Fibroblast of lung (primary cell): ENCODE data around the gene ZNF469. TPM values are rescaled to one million over a fixed set of nuclear protein-coding genes. Genes with fewer than 3 reads are reported as not detected.

Source experiments
- DNase-seq, 2 donors: peaks; one replicate each; pipeline versions ENCODE4 v3.0.0 to v3.0.0-alpha.2; 2010; ENCODE audit warnings: low read depth in 2 of 2
- H2AFZ ChIP-seq: 2 replicates; pipeline ENCODE4 v1.5.1; 2012; ENCODE audit warnings: low read length, control low read depth, inconsistent platforms
- H3K27ac ChIP-seq: 2 replicates; pipeline ENCODE4 v1.5.1; 2011; ENCODE audit warnings: low read length, control low read depth; ENCODE audit not compliant: insufficient read depth
- H3K27me3 ChIP-seq: 2 replicates; pipeline ENCODE4 v1.5.1; 2011; ENCODE audit warnings: mild to moderate bottlenecking, low read length; ENCODE audit not compliant: control insufficient read depth, insufficient read depth
- H3K36me3 ChIP-seq: 2 replicates; pipeline ENCODE4 v1.5.1; 2011; ENCODE audit warnings: low read length; ENCODE audit not compliant: control insufficient read depth, insufficient read depth
- H3K4me1 ChIP-seq: 2 replicates; pipeline ENCODE4 v1.5.1; 2011; ENCODE audit warnings: low read length; ENCODE audit not compliant: control insufficient read depth, insufficient read depth; ENCODE audit errors: extremely low read depth
- H3K4me2 ChIP-seq: 2 replicates; pipeline ENCODE4 v1.5.1; 2011; ENCODE audit warnings: low read length, control low read depth; ENCODE audit not compliant: insufficient read depth; ENCODE audit errors: extremely low read depth
- H3K4me3 ChIP-seq, 4 experiments: fragments of 200-600 bp in 1 of 4; sonication (generic) in 1 of 4; replicated peaks in 1 of 4; 2 replicates each; pipeline ENCODE4 v1.5.1; 2011 to 2016; ENCODE audit warnings: low read length in 4 of 4, low read depth in 3 of 4, mild to moderate bottlenecking in 3 of 4, control low read depth in 2 of 4, inconsistent platforms in 1 of 4, mixed read lengths in 1 of 4; ENCODE audit not compliant: insufficient read depth in 1 of 4; ENCODE audit errors: control extremely low read depth in 1 of 4
- H3K79me2 ChIP-seq: 2 replicates; pipeline ENCODE4 v1.5.1; 2012; ENCODE audit warnings: mild to moderate bottlenecking, low read length, inconsistent platforms; ENCODE audit not compliant: control insufficient read depth, insufficient read depth
- H3K9ac ChIP-seq: 2 replicates; pipeline ENCODE4 v1.5.1; 2011; ENCODE audit warnings: mild to moderate bottlenecking, low read length, control low read depth; ENCODE audit not compliant: insufficient read depth
- H3K9me3 ChIP-seq: 2 replicates; pipeline ENCODE4 v1.5.1; 2012; ENCODE audit warnings: low read depth, low read length; ENCODE audit not compliant: control insufficient read depth, insufficient read depth
- H4K20me1 ChIP-seq: 2 replicates; pipeline ENCODE4 v1.5.1; 2011; ENCODE audit warnings: low read length; ENCODE audit not compliant: control insufficient read depth, insufficient read depth; ENCODE audit errors: extremely low read depth
- CTCF ChIP-seq, 2 donors: IDR thresholded peaks in 1 of 2; conservative IDR thresholded peaks in 1 of 2; 1 replicate in 1 of 2; 2 replicates in 1 of 2; pipeline ENCODE4 v1.5.1; 2011 to 2012; ENCODE audit warnings: low read length in 2 of 2, control low read depth in 1 of 2, inconsistent platforms in 1 of 2, low read depth in 1 of 2, mild to moderate bottlenecking in 1 of 2
- EZH2 ChIP-seq: IDR thresholded peaks from 2 replicates; pipeline ENCODE4 v1.5.1; 2012; ENCODE audit warnings: low read length, control low read depth, mild to moderate bottlenecking; ENCODE audit errors: missing control alignments
- polyA plus RNA-seq, 2 donors: library from polyadenylated mRNA; depleted of rRNA in 1 of 2; stranded (reverse) in 1 of 2; unstranded in 1 of 2; fragments of >200 nt; gene quantifications; 2 replicates each; pipeline ENCODE4 v1.2.1, GENCODE V29; 2011 to 2012; ENCODE audit warnings: missing spikeins in 1 of 2
- total RNA-seq: library from RNA; depleted of rRNA; stranded (reverse); fragments of >200 nt; gene quantifications from 2 replicates; pipeline ENCODE4 v1.2.1, GENCODE V29; 2014

ZNF469 gene
- total and polyA plus RNA-seq, 2 donors (not counting 1 experiment from before 2014, with no cell fraction given): 0.82 to 1.5 TPM

GRCh38 chr16:88377961-88378360, 4.8 kb upstream of the ZNF469 start:
- no peak overlapping the region for H3K9ac ChIP-seq
- H3K4me3 ChIP-seq: no peak overlapping the region

GRCh38 chr16:88378401-88378800, 4.4 kb upstream of the ZNF469 start:
- Histone ChIP-seq H3K27ac (no peak overlapping the region), H3K4me1 (no peaks in the 10 kb centered on the region), H3K4me2 (no peak overlapping the region), H3K27me3 (peaks cover 3% of the 10 kb centered on the region), H3K4me3 (no peak overlapping the region), H3K36me3 (no peaks in the 10 kb centered on the region), H3K79me2 (no peaks in the 10 kb centered on the region), H3K9ac (no peak overlapping the region), H3K9me3 (no peaks in the 10 kb centered on the region), H4K20me1 (no peaks in the 10 kb centered on the region), H2AFZ (no peak overlapping the region)
- no peak for DNase-seq
- TF ChIP-seq CTCF (conservative IDR thresholded peaks at IDR 0.05 in 1 of 2, IDR thresholded peaks at IDR 0.05 in 1 of 2; ENCODE audit: low read depth in 1 of 2, low read length in 2 of 2) (no peak), EZH2 (no peak)

More at GRCh38 chr16:88377961-88378360, 4.8 kb upstream of the ZNF469 start:
- no peaks in the 10 kb centered on the region for H3K9me3 ChIP-seq
- no peaks in the 10 kb centered on the region for H3K4me1 ChIP-seq
- no peaks in the 10 kb centered on the region for H3K79me2 ChIP-seq
- H3K4me2 ChIP-seq: no peak overlapping the region
- no peaks in the 10 kb centered on the region for H4K20me1 ChIP-seq
- TF ChIP-seq CTCF (conservative IDR thresholded peaks at IDR 0.05 in 1 of 2, IDR thresholded peaks at IDR 0.05 in 1 of 2; ENCODE audit: low read depth in 1 of 2, low read length in 2 of 2) (no peak), EZH2 (no peak)
- H2AFZ ChIP-seq: no peak overlapping the region
- no peaks in the 10 kb centered on the region for H3K36me3 ChIP-seq
- DNase-seq: no peak
- H3K27ac ChIP-seq: no peak overlapping the region
- H3K27me3 ChIP-seq: peaks cover 6% of the 10 kb centered on the region

- TF ChIP-seq CTCF (conservative IDR thresholded peaks at IDR 0.05 in 1 of 2, IDR thresholded peaks at IDR 0.05 in 1 of 2; ENCODE audit: low read depth in 1 of 2, low read length in 2 of 2) (no peak), EZH2 (no peak)
- Histone ChIP-seq H3K36me3 (no peaks in the 10 kb centered on the region), H3K79me2 (peaks cover 3% of the 10 kb centered on the region), H3K27me3 (peaks cover 2% of the 10 kb centered on the region), H3K4me1 (no peaks in the 10 kb centered on the region), H3K27ac (no peak overlapping the region), H3K4me2 (no peak overlapping the region), H2AFZ (no peak overlapping the region), H3K9me3 (no peaks in the 10 kb centered on the region), H4K20me1 (no peaks in the 10 kb centered on the region), H3K9ac (no peak overlapping the region), H3K4me3 (no peak overlapping the region)
- DNase-seq: no peak
Observed at GRCh38 chr16:88378836-88379693, 3.7 kb upstream of the ZNF469 start.
